ENCODE measurements around the gene TAGLN2. TPM values are rescaled to one million over a fixed set of nuclear protein-coding genes. Genes with fewer than 3 reads are reported as not detected.

The TAGLN2 gene
- total RNA-seq, 4 donors from 2014 or later = 128 to 237 (median 179) TPM

- no peak for TF ChIP-seq CTCF (IDR thresholded peaks at IDR 0.05; ENCODE audit: low read depth)
These were observed 18.0 kb upstream of the TAGLN2 start for GRCh38 chr1:159943278-159943640.

DNA sequence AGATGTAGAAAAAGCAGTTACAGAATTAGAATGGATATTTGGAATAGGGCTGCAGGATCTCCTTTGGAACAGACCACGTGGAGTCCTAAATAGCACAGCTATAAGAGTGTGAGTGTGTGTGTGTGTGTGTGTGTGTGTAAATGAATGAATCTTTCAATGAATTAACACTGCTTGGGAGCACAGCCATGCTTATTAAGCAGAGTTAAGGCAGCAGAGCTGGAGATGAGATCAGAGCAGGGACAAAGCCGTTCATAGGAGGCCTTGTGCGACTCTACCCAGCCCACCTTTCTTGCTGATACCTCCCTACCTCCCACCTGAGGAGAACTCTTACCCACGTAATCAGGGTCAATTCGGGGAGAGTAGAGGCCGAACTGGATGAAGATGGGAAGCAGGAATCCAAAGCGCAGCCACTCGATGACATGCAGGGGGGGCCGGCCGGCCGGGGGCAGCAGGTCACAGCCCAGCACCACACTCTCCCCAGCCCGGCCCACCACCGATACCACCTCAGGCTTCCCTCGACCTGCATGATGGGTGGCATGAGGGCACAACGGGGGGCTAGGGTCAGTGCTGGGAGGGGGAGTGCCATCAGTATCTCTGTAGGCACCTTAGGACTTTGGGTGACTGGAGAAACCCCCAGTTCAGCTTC lies 17.4 kb upstream of the TAGLN2 start:
- no peak for TF ChIP-seq CTCF (IDR thresholded peaks at IDR 0.05; ENCODE audit: low read depth)

- no peak for TF ChIP-seq CTCF (IDR thresholded peaks at IDR 0.05; ENCODE audit: low read depth)
These were observed 16.6 kb upstream of the TAGLN2 start for GRCh38 chr1:159941591-159942560.

GRCh38 chr1:159941141-159941540 lies 15.8 kb upstream of the TAGLN2 start:
- no peak for TF ChIP-seq CTCF (IDR thresholded peaks at IDR 0.05; ENCODE audit: low read depth)

- TF ChIP-seq CTCF (IDR thresholded peaks at IDR 0.05; ENCODE audit: low read depth) = no peak
These were observed 14.8 kb upstream of the TAGLN2 start for GRCh38 chr1:159940006-159940620.

GRCh38 chr1:159939678-159940002 lies 14.3 kb upstream of the TAGLN2 start:
- no peak for TF ChIP-seq CTCF (IDR thresholded peaks at IDR 0.05; ENCODE audit: low read depth)

Measured in subcutaneous adipose tissue (tissue), 4 donors.